Keratinocyte (primary cell): ENCODE results near the gene CCNK. TPM values are rescaled to one million over a fixed set of nuclear protein-coding genes. Genes with fewer than 3 reads are reported as not detected.

ENCODE experiments used
- DNase-seq: peaks from one replicate; pipeline ENCODE4 v3.0.0-alpha.2; 2011; ENCODE audit warnings: low read depth, missing footprints, low spot score
- FAIRE-seq: peaks from 2 replicates; lab custom pipeline; 2011; peaks lifted over from hg19 to GRCh38; lab: Jason Lieb, UNC
- H2AFZ ChIP-seq: 2 replicates; pipeline ENCODE4 v1.6.0; 2012; ENCODE audit warnings: low read length, control low read depth, inconsistent platforms; ENCODE audit not compliant: control insufficient read depth
- H3K27ac ChIP-seq: 2 replicates; pipeline ENCODE4 v1.5.1; 2011; ENCODE audit warnings: low read length; ENCODE audit not compliant: control insufficient read depth, insufficient read depth
- H3K27me3 ChIP-seq: 3 replicates; pipeline ENCODE4 v1.6.0; 2011; ENCODE audit warnings: low read length; ENCODE audit not compliant: control insufficient read depth, insufficient read depth; ENCODE audit errors: extremely low read depth
- H3K36me3 ChIP-seq, 2 experiments: 2 replicates in 1 of 2; 3 replicates in 1 of 2; pipeline ENCODE4 v1.5.1; 2011; ENCODE audit warnings: low read length in 2 of 2, mild to moderate bottlenecking in 1 of 2; ENCODE audit not compliant: control insufficient read depth in 2 of 2, insufficient read depth in 2 of 2; ENCODE audit errors: extremely low read depth in 1 of 2
- H3K4me1 ChIP-seq: 3 replicates; pipeline ENCODE4 v1.5.1; 2011; ENCODE audit warnings: low read length; ENCODE audit not compliant: control insufficient read depth, insufficient read depth; ENCODE audit errors: extremely low read depth
- H3K4me2 ChIP-seq: 3 replicates; pipeline ENCODE4 v1.6.0; 2011; ENCODE audit warnings: low read depth, low read length; ENCODE audit not compliant: control insufficient read depth, insufficient read depth; ENCODE audit errors: extremely low read depth
- H3K4me3 ChIP-seq, 3 experiments: fragments of 200-600 bp in 1 of 3; sonication (generic) in 1 of 3; 2 replicates in 2 of 3; 3 replicates in 1 of 3; pipeline ENCODE4 v1.5.1; 2011 to 2016; ENCODE audit warnings: low read length in 3 of 3, mild to moderate bottlenecking in 3 of 3, control low read depth in 2 of 3, inconsistent platforms in 1 of 3, low read depth in 1 of 3, mixed read lengths in 1 of 3, mixed run types in 1 of 3, moderate library complexity in 1 of 3; ENCODE audit not compliant: control insufficient read depth in 2 of 3, insufficient read depth in 2 of 3; ENCODE audit errors: extremely low read depth in 1 of 3
- H3K79me2 ChIP-seq: 2 replicates; pipeline ENCODE4 v1.6.0; 2012; ENCODE audit warnings: low read length; ENCODE audit not compliant: control insufficient read depth, insufficient read depth
- H3K9ac ChIP-seq: 3 replicates; pipeline ENCODE4 v1.6.0; 2011; ENCODE audit warnings: low read length; ENCODE audit not compliant: control insufficient read depth, insufficient read depth; ENCODE audit errors: extremely low read depth
- H3K9me1 ChIP-seq: 3 replicates; pipeline ENCODE4 v1.6.0; 2011; ENCODE audit warnings: low read length; ENCODE audit not compliant: control insufficient read depth, insufficient read depth; ENCODE audit errors: extremely low read depth
- H3K9me3 ChIP-seq: 2 replicates; pipeline ENCODE4 v1.5.1; 2012; ENCODE audit warnings: low read depth, low read length; ENCODE audit not compliant: control insufficient read depth
- H4K20me1 ChIP-seq: 3 replicates; pipeline ENCODE4 v1.6.0; 2011; ENCODE audit warnings: low read length; ENCODE audit not compliant: control insufficient read depth, insufficient read depth; ENCODE audit errors: extremely low read depth
- CTCF ChIP-seq, 3 experiments: IDR thresholded peaks in 1 of 3; conservative IDR thresholded peaks in 1 of 3; optimal IDR thresholded peaks in 1 of 3; 2 replicates in 2 of 3; 3 replicates in 1 of 3; pipeline versions ENCODE3 to v1.5.1; 2011; ENCODE audit warnings: low read length in 3 of 3, mild to moderate bottlenecking in 3 of 3, moderate library complexity in 2 of 3, control low read depth in 1 of 3, inconsistent platforms in 1 of 3; ENCODE audit not compliant: insufficient read depth in 2 of 3; ENCODE audit errors: extremely low read depth in 1 of 3
- EZH2 ChIP-seq: IDR thresholded peaks from one replicate; pipeline ENCODE4 v1.6.1; 2012; ENCODE audit warnings: inconsistent platforms, mild to moderate bottlenecking, low read length, moderate library complexity
- dilution Hi-C: fragments of 300-500 bp; cut with MboI; formaldehyde crosslinking; loops from one replicate; pipeline ENCODE4 v1.7.0; 2020; ENCODE audit warnings: low sequenced_read_pairs; ENCODE audit not compliant: extremely low pct_ligation_motif_present
- polyA plus RNA-seq, 5 experiments: library from polyadenylated mRNA; depleted of rRNA in 3 of 5; stranded (reverse) in 3 of 5; stranded (forward) in 1 of 5; unstranded in 1 of 5; fragments of >200 nt; gene quantifications; 1 replicate in 1 of 5; 2 replicates in 3 of 5; 3 replicates in 1 of 5; pipeline versions ENCODE4 v1.2.1 to v1.2.3, GENCODE V29; 2011 to 2012; ENCODE audit warnings: missing spikeins in 2 of 5, low read depth in 1 of 5, low replicate concordance in 1 of 5

Gene CCNK
- polyA plus RNA-seq, 1 donor (not counting 4 experiments of a cell fraction or from before 2014, with no cell fraction given), result 12.8 TPM

GRCh38 chr14:99476864-99477263, 4.3 kb upstream of the CCNK start:
- no peak for FAIRE-seq
- Histone ChIP-seq H3K9me1 (no peaks in the 10 kb centered on the region), H3K36me3 (no peaks in the 10 kb centered on the region), H3K4me2 (no peak overlapping the region), H3K27ac (no peak overlapping the region), H3K4me3 (no peak overlapping the region), H3K79me2 (peaks cover 89% of the 10 kb centered on the region), H2AFZ (no peak overlapping the region), H3K9me3 (no peaks in the 10 kb centered on the region), H4K20me1 (no peaks in the 10 kb centered on the region), H3K4me1 (peaks cover 27% of the 10 kb centered on the region), H3K9ac (no peak overlapping the region), H3K27me3 (no peaks in the 10 kb centered on the region)
- dilution Hi-C loops, result no loop called here
- TF ChIP-seq EZH2 (no peak), CTCF (optimal IDR thresholded peaks at IDR 0.05 in 1 of 3, IDR thresholded peaks at IDR 0.05 in 1 of 3, conservative IDR thresholded peaks at IDR 0.05 in 1 of 3; ENCODE audit: extremely low read depth in 1 of 3, insufficient read depth in 2 of 3, low read length in 3 of 3) (no peak)
- DNase-seq, result no peak

GRCh38 chr14:99478128-99478527, 3.1 kb upstream of the CCNK start:
- dilution Hi-C loops, result no loop called here
- Histone ChIP-seq H3K4me2 (peak overlapping the region; percentile 92), H3K4me3 (no peak overlapping the region), H3K9ac (no peak overlapping the region), H3K9me1 (no peaks in the 10 kb centered on the region), H2AFZ (no peak overlapping the region), H3K79me2 (peaks cover 90% of the 10 kb centered on the region), H3K36me3 (peaks cover 0 to under 1% of the 10 kb centered on the region in 2 experiments), H3K27ac (no peak overlapping the region), H3K27me3 (no peaks in the 10 kb centered on the region), H4K20me1 (peaks cover 4% of the 10 kb centered on the region), H3K9me3 (no peaks in the 10 kb centered on the region), H3K4me1 (peaks cover 34% of the 10 kb centered on the region)
- FAIRE-seq (no peak), DNase-seq (no peak)
- TF ChIP-seq EZH2 (no peak), CTCF (optimal IDR thresholded peaks at IDR 0.05 in 1 of 3, IDR thresholded peaks at IDR 0.05 in 1 of 3, conservative IDR thresholded peaks at IDR 0.05 in 1 of 3; ENCODE audit: extremely low read depth in 1 of 3, insufficient read depth in 2 of 3, low read length in 3 of 3) (no peak)
